AG09319 (cell line): Measurements from ENCODE around the gene KCNB1.

Experiments used
- DNase-seq: peaks from one replicate; pipeline ENCODE4 v3.0.0-alpha.2; 2010; ENCODE audit warnings: low read depth; ENCODE audit errors: extremely low read depth
- TF ChIP-seq, protein P1 (sequence below): IDR thresholded peaks from 2 replicates; pipeline ENCODE4 v1.5.1; 2011; ENCODE audit warnings: low read depth, mild to moderate bottlenecking, inconsistent platforms, low read length, moderate library complexity

The KCNB1 gene

DNA sequence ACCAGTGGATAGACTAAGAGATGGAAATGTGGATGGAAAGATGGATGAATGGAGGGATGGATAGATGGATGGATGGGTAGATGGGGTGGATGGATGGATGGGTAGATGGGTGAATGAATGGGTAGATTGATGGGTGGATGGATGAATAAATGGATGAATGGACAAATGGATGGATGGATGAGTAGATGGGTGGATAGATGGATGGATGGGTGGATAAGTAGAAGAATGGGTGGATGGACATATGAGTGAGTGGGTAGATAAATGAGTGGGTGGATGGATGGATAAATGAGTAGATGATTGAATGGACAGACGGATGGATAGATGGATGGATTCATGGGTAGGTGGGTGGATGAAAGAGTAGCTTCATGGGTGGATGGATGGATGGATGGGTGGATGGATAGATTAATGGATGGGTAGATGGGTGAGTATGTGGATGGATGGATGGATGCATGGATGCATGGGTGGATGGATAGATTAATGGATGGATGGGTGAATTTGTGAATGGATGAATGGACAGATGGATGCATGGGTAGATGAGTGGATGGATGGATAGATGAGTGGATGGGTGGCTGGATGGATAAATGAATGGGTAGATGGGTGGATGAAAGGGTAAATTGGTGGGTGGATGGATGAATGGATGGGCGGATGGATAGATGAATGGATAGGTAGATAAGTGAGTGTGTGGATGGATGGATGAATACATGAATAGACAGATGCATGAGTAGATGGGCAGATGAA is 29.5 kb upstream of the KCNB1 start:
- TF ChIP-seq, protein P1, sequence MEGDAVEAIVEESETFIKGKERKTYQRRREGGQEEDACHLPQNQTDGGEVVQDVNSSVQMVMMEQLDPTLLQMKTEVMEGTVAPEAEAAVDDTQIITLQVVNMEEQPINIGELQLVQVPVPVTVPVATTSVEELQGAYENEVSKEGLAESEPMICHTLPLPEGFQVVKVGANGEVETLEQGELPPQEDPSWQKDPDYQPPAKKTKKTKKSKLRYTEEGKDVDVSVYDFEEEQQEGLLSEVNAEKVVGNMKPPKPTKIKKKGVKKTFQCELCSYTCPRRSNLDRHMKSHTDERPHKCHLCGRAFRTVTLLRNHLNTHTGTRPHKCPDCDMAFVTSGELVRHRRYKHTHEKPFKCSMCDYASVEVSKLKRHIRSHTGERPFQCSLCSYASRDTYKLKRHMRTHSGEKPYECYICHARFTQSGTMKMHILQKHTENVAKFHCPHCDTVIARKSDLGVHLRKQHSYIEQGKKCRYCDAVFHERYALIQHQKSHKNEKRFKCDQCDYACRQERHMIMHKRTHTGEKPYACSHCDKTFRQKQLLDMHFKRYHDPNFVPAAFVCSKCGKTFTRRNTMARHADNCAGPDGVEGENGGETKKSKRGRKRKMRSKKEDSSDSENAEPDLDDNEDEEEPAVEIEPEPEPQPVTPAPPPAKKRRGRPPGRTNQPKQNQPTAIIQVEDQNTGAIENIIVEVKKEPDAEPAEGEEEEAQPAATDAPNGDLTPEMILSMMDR: no peak
- DNase-seq: no peak

DNA sequence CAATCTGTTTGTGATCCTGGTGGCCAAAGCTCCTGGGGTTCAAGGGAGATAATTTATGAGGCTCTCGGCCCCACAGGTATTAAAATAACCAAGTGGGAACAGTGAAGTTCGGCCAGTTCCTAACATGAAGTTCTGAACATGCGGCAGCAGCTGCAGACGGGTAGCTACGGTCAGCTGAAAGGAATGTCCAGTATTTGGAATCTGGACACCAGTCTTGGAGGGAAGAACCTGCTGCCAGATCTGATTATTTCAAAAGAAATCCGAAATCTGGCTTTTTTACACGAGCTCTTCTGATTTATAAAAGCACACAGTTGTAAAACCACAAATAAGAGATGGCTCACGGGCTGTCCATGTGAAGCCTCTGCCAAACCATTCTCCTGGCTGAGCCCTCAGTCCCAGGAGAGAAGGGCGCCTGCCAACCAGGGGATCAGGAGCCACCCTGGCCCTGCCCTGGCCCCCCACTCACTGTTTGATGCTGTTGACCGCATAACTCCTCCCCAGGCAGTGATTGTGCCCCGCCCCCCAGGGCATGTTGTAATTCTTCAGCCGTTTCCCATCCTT is 28.2 kb upstream of the KCNB1 start:
- peak; percentile 81 for DNase-seq

DNA sequence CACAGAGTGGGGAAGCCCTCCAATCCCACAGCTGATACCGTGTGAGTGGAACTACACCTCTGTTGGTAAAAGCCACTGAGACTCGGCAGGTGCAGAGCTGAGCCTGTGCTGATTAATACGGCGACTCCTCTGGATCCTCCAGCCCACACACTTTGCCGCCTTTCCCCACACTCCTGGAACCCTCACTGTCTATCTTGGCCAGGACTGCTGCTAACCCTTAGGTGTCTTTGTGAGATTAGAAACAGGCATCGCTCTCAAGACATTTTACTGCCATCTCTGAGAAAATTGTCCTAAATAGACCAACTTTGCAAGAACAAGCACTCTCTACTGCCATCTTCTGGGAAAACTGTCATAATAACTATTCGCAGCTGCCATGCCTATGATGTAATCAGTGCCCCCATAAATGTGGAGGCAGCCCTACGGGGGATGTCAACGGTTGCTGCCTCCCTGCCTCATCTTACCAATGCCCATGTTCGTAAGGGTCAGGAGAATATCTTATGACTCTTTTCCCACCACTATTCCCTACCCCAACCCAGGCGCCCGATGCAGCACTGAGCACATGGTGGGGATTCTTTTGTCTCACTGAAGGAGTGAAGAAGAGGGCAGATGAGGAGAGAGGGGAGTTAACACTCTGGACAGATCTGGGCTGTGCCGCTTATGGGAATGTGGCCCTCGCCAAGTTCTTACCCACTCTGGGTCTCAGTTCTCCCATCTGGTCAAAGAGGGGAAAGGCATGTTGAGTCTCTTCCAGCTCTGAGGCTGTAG is 26.1 kb upstream of the KCNB1 start:
- no peak for DNase-seq
- TF ChIP-seq, protein P1: peak; percentile 49

More for the DNA sequence above, 28.2 kb upstream of the KCNB1 start:
- TF ChIP-seq, protein P1: no peak

DNA sequence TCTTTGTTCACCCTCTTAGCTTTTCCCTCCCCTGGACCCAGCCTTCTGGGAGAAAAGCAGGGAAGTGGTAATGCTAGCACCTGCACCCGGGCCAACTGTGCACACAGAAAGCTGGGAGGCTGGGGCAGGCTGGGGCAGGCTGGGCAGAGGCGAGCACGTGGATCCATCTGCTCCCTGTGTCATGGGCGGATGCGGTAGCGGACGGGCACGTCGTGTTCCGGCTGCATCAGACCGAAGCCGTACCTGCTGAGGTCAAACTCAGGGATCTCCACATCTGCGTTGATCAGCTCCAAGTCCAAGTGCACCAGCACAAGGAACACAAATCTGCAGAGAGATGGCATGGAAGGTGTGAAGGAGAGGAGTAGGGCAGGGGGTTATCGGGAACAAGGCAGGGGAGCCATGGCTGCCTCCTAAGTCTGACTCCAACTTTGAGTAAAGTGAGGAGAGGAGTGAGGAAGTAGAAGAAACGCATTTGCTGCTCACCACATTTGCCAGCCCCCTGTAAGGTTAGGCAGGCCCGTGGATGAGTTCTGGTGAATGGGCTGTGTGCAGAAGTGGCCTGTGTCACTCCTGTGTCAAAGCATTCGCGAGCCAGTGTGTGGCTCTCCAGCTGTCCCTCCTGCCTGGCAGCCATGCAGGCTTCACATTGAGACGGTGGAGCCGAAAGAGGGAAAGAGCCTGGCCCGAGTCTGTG is 25.4 kb upstream of the KCNB1 start:
- DNase-seq: no peak
- TF ChIP-seq, protein P1: no peak

DNA sequence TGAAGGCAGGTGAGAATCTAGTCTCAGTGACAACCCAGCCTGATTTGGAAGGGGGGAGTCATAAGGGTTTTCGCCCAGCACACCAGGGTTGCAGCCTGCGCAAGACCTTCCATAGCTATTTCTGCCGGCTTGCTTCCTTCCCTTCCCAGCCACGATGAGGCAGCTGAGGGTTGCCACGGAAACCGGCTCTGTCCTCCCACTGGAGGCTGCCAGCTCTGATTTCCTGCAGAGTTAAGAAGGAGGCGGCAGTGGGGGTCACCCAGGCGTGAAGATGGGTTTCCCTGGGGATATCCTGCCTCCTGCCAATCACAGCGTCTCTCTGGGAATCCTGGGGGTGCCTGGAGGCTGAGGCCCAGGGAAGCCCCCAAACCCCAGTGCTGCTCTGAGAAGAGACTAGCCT is 23.1 kb upstream of the KCNB1 start:
- DNase-seq: no peak
- TF ChIP-seq, protein P1: no peak

DNA sequence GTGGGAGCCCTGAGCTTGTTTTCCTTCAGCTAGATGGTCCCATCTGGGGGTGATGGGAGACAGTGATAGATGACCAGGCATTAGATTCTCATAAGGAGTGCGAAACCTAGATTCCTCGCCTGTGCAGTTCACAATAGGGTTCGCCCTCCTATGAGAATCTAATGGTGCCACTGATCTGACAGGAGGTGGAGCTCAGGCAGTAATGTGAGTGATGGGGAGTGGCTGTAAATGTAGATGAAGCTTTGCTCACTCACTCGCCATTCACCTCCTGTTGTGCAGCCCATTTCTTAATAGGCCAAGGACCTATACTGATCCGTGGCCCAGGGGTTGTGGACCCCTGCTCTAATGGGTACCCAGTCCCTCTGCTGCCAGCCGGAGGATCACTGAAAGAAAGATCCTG is 20.7 kb upstream of the KCNB1 start:
- TF ChIP-seq, protein P1: no peak

More for the DNA sequence above, 20.7 kb upstream of the KCNB1 start:
- no peak for DNase-seq
